ENCODE measurements around the gene BABAM2.

The BABAM2 gene

GRCh38 chr2:28129955-28130695 lies 239.6 kb downstream of the BABAM2 start:
- Histone ChIP-seq H3K9me3 (ENCODE audit: insufficient read depth, low read length) (no peaks in the 10 kb centered on the region), H3K79me2 (ENCODE audit: insufficient read depth, low read length) (no peaks in the 10 kb centered on the region), H4K20me1 (ENCODE audit: low read depth, low read length) (no peaks in the 10 kb centered on the region), H3F3A (ENCODE audit: insufficient read depth) (no peaks in the 10 kb centered on the region), H3K27me3 (ENCODE audit: low read length) (no peaks in the 10 kb centered on the region), H3K36me3 (ENCODE audit: low read length) (no peaks in the 10 kb centered on the region; the same call in 1 of the 2 replicates), H3K9me2 (replicated peaks; ENCODE audit: insufficient read depth, low read length) (no peaks in the 10 kb centered on the region), H3K4me2 (ENCODE audit: low read depth, low read length, poor library complexity, severe bottlenecking) (no peak overlapping the region), H3K27ac (ENCODE audit: low read depth, low read length) (no peak overlapping the region), H3K9ac (ENCODE audit: low read length) (no peak overlapping the region), H2AFZ (ENCODE audit: low read depth, low read length, severe bottlenecking) (no peak overlapping the region), H3K4me3 (ENCODE audit: insufficient read depth, low read length, poor library complexity, severe bottlenecking) (no peak overlapping the region)
- TF ChIP-seq EZH2phosphoT487 (conservative IDR thresholded peaks at IDR 0.05; ENCODE audit: low read length) (no peak), CTCF (IDR thresholded peaks at IDR 0.05; ENCODE audit: insufficient read depth, low read length, poor library complexity, severe bottlenecking) (no peak)

GRCh38 chr2:28133778-28134177 lies 243.2 kb downstream of the BABAM2 start:
- Histone ChIP-seq H3K4me2 (ENCODE audit: low read depth, low read length, poor library complexity, severe bottlenecking) (no peak overlapping the region), H3K4me3 (ENCODE audit: insufficient read depth, low read length, poor library complexity, severe bottlenecking) (no peak overlapping the region), H2AFZ (ENCODE audit: low read depth, low read length, severe bottlenecking) (no peak overlapping the region), H4K20me1 (ENCODE audit: low read depth, low read length) (no peaks in the 10 kb centered on the region), H3K27me3 (ENCODE audit: low read length) (no peaks in the 10 kb centered on the region), H3K9ac (ENCODE audit: low read length) (no peak overlapping the region), H3K27ac (ENCODE audit: low read depth, low read length) (no peak overlapping the region), H3K79me2 (ENCODE audit: insufficient read depth, low read length) (no peaks in the 10 kb centered on the region), H3K36me3 (ENCODE audit: low read length) (no peaks in the 10 kb centered on the region; the same call in 1 of the 2 replicates), H3K9me2 (replicated peaks; ENCODE audit: insufficient read depth, low read length) (no peaks in the 10 kb centered on the region), H3F3A (ENCODE audit: insufficient read depth) (no peaks in the 10 kb centered on the region), H3K9me3 (ENCODE audit: insufficient read depth, low read length) (no peaks in the 10 kb centered on the region)
- TF ChIP-seq CTCF (IDR thresholded peaks at IDR 0.05; ENCODE audit: insufficient read depth, low read length, poor library complexity, severe bottlenecking), result no peak
- no peak for TF ChIP-seq EZH2phosphoT487 (conservative IDR thresholded peaks at IDR 0.05; ENCODE audit: low read length)

GRCh38 chr2:28134262-28134812 lies 243.8 kb downstream of the BABAM2 start:
- H2AFZ ChIP-seq (ENCODE audit: low read depth, low read length, severe bottlenecking), result no peak overlapping the region
- no peaks in the 10 kb centered on the region for H3F3A ChIP-seq (ENCODE audit: insufficient read depth)
- no peak overlapping the region for H3K27ac ChIP-seq (ENCODE audit: low read depth, low read length)
- no peaks in the 10 kb centered on the region for H3K27me3 ChIP-seq (ENCODE audit: low read length)
- H3K9ac ChIP-seq (ENCODE audit: low read length), result no peak overlapping the region
- H3K9me3 ChIP-seq (ENCODE audit: insufficient read depth, low read length), result no peaks in the 10 kb centered on the region
- no peak overlapping the region for H3K4me2 ChIP-seq (ENCODE audit: low read depth, low read length, poor library complexity, severe bottlenecking)
- no peak overlapping the region for H3K4me3 ChIP-seq (ENCODE audit: insufficient read depth, low read length, poor library complexity, severe bottlenecking)
- no peaks in the 10 kb centered on the region for H3K9me2 ChIP-seq (replicated peaks; ENCODE audit: insufficient read depth, low read length)
- TF ChIP-seq CTCF (IDR thresholded peaks at IDR 0.05; ENCODE audit: insufficient read depth, low read length, poor library complexity, severe bottlenecking) (no peak), EZH2phosphoT487 (conservative IDR thresholded peaks at IDR 0.05; ENCODE audit: low read length) (no peak)
- H3K36me3 ChIP-seq (ENCODE audit: low read length), result no peaks in the 10 kb centered on the region; the same call in 1 of the 2 replicates
- no peaks in the 10 kb centered on the region for H3K79me2 ChIP-seq (ENCODE audit: insufficient read depth, low read length)
- no peaks in the 10 kb centered on the region for H4K20me1 ChIP-seq (ENCODE audit: low read depth, low read length)

Measured in SU-DHL-6 (cell line).